ENCODE data around the gene MGST2. TPM values are rescaled to one million over a fixed set of nuclear protein-coding genes. Genes with fewer than 3 reads are reported as not detected.

Gene MGST2
- polyA plus RNA-seq, 1 donor from 2014 or later, result 2.0 TPM

- Histone ChIP-seq H3K9me2 (ENCODE audit: insufficient read depth, low read length) (no peaks in the 10 kb centered on the region), H3K9ac (ENCODE audit: low read length) (no peak overlapping the region), H3F3A (ENCODE audit: insufficient read depth, low read length, poor library complexity, severe bottlenecking) (peaks cover 3% of the 10 kb centered on the region), H3K27me3 (ENCODE audit: insufficient read depth, low read depth, low read length) (no peaks in the 10 kb centered on the region), H3K79me2 (replicated peaks; ENCODE audit: insufficient read depth, low read length) (no peaks in the 10 kb centered on the region), H3K4me2 (ENCODE audit: low read length) (no peak overlapping the region), H3K36me3 (ENCODE audit: insufficient read depth, low read length) (no peaks in the 10 kb centered on the region), H3K4me3 (ENCODE audit: low read length) (no peak overlapping the region), H3K9me3 (ENCODE audit: low read length) (no peaks in the 10 kb centered on the region), H4K20me1 (ENCODE audit: insufficient read depth) (no peaks in the 10 kb centered on the region), H2AFZ (ENCODE audit: low read depth, low read length) (no peak overlapping the region), H3K27ac (ENCODE audit: low read length) (no peak overlapping the region)
- no peak for TF ChIP-seq MXI1 (conservative IDR thresholded peaks at IDR 0.05; ENCODE audit: poor library complexity, severe bottlenecking)
- TF ChIP-seq TAF1 (IDR thresholded peaks at IDR 0.05; ENCODE audit: low read depth), result no peak
- no peak for TF ChIP-seq RAD21 (conservative IDR thresholded peaks at IDR 0.05)
Measured at GRCh38 chr4:139668658-139669201, 3.1 kb downstream of the MGST2 start.

DNA sequence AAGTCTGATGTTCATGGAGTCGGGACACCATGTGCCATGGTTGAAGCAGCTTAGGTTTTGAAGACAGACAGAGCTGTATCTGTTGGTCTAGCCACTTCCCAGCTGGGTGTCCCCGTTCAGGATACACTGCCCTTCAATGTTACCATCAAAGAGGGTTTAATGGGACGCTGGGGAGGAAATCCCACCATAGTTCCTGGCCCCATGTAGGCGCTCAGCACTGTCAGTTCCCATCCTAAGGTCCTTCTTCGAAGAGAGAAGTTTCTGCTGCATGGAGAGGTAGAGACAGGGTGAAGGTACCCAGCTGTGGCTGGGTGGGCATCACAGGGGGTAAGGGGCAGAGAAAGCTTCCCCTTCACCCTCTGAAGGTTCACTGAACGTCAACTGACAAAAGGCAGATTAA is 3.7 kb downstream of the MGST2 start:
- Histone ChIP-seq H3K36me3 (ENCODE audit: insufficient read depth, low read length) (no peaks in the 10 kb centered on the region), H3K9ac (ENCODE audit: low read length) (no peak overlapping the region), H4K20me1 (ENCODE audit: insufficient read depth) (no peaks in the 10 kb centered on the region), H2AFZ (ENCODE audit: low read depth, low read length) (no peak overlapping the region), H3K27ac (ENCODE audit: low read length) (no peak overlapping the region), H3K79me2 (replicated peaks; ENCODE audit: insufficient read depth, low read length) (no peaks in the 10 kb centered on the region), H3K9me2 (ENCODE audit: insufficient read depth, low read length) (no peaks in the 10 kb centered on the region), H3K9me3 (ENCODE audit: low read length) (no peaks in the 10 kb centered on the region), H3K27me3 (ENCODE audit: insufficient read depth, low read depth, low read length) (no peaks in the 10 kb centered on the region), H3K4me2 (ENCODE audit: low read length) (no peak overlapping the region), H3K4me3 (ENCODE audit: low read length) (no peak overlapping the region), H3F3A (ENCODE audit: insufficient read depth, low read length, poor library complexity, severe bottlenecking) (peaks cover 3% of the 10 kb centered on the region)
- TF ChIP-seq RAD21 (conservative IDR thresholded peaks at IDR 0.05) (no peak), POLR2AphosphoS5 (IDR thresholded peaks at IDR 0.05) (no peak)
- TF ChIP-seq, protein P1, sequence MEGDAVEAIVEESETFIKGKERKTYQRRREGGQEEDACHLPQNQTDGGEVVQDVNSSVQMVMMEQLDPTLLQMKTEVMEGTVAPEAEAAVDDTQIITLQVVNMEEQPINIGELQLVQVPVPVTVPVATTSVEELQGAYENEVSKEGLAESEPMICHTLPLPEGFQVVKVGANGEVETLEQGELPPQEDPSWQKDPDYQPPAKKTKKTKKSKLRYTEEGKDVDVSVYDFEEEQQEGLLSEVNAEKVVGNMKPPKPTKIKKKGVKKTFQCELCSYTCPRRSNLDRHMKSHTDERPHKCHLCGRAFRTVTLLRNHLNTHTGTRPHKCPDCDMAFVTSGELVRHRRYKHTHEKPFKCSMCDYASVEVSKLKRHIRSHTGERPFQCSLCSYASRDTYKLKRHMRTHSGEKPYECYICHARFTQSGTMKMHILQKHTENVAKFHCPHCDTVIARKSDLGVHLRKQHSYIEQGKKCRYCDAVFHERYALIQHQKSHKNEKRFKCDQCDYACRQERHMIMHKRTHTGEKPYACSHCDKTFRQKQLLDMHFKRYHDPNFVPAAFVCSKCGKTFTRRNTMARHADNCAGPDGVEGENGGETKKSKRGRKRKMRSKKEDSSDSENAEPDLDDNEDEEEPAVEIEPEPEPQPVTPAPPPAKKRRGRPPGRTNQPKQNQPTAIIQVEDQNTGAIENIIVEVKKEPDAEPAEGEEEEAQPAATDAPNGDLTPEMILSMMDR (IDR thresholded peaks at IDR 0.05; ENCODE audit: poor library complexity, severe bottlenecking), result no peak

- Histone ChIP-seq H3K9me2 (ENCODE audit: insufficient read depth, low read length) (no peaks in the 10 kb centered on the region), H3K9me3 (ENCODE audit: low read length) (no peaks in the 10 kb centered on the region), H3K27ac (ENCODE audit: low read length) (no peak overlapping the region), H3K9ac (ENCODE audit: low read length) (no peak overlapping the region), H3K4me3 (ENCODE audit: low read length) (no peak overlapping the region), H3F3A (ENCODE audit: insufficient read depth, low read length, poor library complexity, severe bottlenecking) (peaks cover 3% of the 10 kb centered on the region), H2AFZ (ENCODE audit: low read depth, low read length) (no peak overlapping the region), H3K4me2 (ENCODE audit: low read length) (no peak overlapping the region), H3K79me2 (replicated peaks; ENCODE audit: insufficient read depth, low read length) (no peaks in the 10 kb centered on the region), H3K36me3 (ENCODE audit: insufficient read depth, low read length) (no peaks in the 10 kb centered on the region), H4K20me1 (ENCODE audit: insufficient read depth) (no peaks in the 10 kb centered on the region), H3K27me3 (ENCODE audit: insufficient read depth, low read depth, low read length) (no peaks in the 10 kb centered on the region)
- TF ChIP-seq, protein P1 (IDR thresholded peaks at IDR 0.05; ENCODE audit: poor library complexity, severe bottlenecking), result no peak
- TF ChIP-seq EZH2 (IDR thresholded peaks at IDR 0.05; ENCODE audit: borderline replicate concordance, insufficient read depth, low read length, poor library complexity, severe bottlenecking) (no peak), EP300 (conservative IDR thresholded peaks at IDR 0.05; ENCODE audit: poor library complexity, severe bottlenecking) (no peak), MXI1 (conservative IDR thresholded peaks at IDR 0.05; ENCODE audit: poor library complexity, severe bottlenecking) (no peak), RAD21 (conservative IDR thresholded peaks at IDR 0.05) (no peak), TAF1 (IDR thresholded peaks at IDR 0.05; ENCODE audit: low read depth) (no peak), POLR2AphosphoS5 (IDR thresholded peaks at IDR 0.05) (no peak), SMC3 (conservative IDR thresholded peaks at IDR 0.05; ENCODE audit: poor library complexity) (no peak)
- TF ChIP-seq, protein P2, sequence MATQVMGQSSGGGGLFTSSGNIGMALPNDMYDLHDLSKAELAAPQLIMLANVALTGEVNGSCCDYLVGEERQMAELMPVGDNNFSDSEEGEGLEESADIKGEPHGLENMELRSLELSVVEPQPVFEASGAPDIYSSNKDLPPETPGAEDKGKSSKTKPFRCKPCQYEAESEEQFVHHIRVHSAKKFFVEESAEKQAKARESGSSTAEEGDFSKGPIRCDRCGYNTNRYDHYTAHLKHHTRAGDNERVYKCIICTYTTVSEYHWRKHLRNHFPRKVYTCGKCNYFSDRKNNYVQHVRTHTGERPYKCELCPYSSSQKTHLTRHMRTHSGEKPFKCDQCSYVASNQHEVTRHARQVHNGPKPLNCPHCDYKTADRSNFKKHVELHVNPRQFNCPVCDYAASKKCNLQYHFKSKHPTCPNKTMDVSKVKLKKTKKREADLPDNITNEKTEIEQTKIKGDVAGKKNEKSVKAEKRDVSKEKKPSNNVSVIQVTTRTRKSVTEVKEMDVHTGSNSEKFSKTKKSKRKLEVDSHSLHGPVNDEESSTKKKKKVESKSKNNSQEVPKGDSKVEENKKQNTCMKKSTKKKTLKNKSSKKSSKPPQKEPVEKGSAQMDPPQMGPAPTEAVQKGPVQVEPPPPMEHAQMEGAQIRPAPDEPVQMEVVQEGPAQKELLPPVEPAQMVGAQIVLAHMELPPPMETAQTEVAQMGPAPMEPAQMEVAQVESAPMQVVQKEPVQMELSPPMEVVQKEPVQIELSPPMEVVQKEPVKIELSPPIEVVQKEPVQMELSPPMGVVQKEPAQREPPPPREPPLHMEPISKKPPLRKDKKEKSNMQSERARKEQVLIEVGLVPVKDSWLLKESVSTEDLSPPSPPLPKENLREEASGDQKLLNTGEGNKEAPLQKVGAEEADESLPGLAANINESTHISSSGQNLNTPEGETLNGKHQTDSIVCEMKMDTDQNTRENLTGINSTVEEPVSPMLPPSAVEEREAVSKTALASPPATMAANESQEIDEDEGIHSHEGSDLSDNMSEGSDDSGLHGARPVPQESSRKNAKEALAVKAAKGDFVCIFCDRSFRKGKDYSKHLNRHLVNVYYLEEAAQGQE (IDR thresholded peaks at IDR 0.05; ENCODE audit: borderline replicate concordance), result no peak
Measured at GRCh38 chr4:139669890-139670289, 4.3 kb downstream of the MGST2 start.

Measured in neural cell (in vitro differentiated cells).